ENCODE data around the gene MXD1.

DNA sequence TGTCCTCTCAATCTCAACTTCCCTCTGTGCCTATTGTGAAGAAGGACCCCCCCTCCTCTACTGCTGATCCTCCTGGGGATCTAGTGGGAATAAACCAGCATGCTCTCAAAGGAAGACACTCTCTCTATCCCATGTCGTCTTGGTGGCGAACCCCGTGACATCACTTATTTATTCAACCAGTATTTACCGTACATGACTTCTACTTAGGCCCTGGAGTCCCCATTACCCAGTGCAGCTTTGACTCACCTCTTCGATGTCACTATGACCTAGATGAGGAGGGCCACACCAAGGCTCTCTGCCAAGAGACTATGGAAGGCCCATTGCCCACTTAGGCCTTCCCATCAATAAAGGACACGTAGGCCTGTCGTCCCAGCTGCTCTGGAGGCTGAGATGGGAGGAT, 29.8 kb downstream of the MXD1 start:
- TF ChIP-seq, protein P1, sequence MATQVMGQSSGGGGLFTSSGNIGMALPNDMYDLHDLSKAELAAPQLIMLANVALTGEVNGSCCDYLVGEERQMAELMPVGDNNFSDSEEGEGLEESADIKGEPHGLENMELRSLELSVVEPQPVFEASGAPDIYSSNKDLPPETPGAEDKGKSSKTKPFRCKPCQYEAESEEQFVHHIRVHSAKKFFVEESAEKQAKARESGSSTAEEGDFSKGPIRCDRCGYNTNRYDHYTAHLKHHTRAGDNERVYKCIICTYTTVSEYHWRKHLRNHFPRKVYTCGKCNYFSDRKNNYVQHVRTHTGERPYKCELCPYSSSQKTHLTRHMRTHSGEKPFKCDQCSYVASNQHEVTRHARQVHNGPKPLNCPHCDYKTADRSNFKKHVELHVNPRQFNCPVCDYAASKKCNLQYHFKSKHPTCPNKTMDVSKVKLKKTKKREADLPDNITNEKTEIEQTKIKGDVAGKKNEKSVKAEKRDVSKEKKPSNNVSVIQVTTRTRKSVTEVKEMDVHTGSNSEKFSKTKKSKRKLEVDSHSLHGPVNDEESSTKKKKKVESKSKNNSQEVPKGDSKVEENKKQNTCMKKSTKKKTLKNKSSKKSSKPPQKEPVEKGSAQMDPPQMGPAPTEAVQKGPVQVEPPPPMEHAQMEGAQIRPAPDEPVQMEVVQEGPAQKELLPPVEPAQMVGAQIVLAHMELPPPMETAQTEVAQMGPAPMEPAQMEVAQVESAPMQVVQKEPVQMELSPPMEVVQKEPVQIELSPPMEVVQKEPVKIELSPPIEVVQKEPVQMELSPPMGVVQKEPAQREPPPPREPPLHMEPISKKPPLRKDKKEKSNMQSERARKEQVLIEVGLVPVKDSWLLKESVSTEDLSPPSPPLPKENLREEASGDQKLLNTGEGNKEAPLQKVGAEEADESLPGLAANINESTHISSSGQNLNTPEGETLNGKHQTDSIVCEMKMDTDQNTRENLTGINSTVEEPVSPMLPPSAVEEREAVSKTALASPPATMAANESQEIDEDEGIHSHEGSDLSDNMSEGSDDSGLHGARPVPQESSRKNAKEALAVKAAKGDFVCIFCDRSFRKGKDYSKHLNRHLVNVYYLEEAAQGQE (IDR thresholded peaks at IDR 0.05), result no peak
- TF ChIP-seq RXRA (IDR thresholded peaks at IDR 0.05) (no peak), EGR1 (IDR thresholded peaks at IDR 0.05; ENCODE audit: low read depth in 2 of 2) (no peak), FOXA1 (IDR thresholded peaks at IDR 0.05) (no peak), YY1 (IDR thresholded peaks at IDR 0.05) (no peak), SP1 (IDR thresholded peaks at IDR 0.05) (no peak), JUND (IDR thresholded peaks at IDR 0.05) (no peak)
- TF ChIP-seq, protein P2, sequence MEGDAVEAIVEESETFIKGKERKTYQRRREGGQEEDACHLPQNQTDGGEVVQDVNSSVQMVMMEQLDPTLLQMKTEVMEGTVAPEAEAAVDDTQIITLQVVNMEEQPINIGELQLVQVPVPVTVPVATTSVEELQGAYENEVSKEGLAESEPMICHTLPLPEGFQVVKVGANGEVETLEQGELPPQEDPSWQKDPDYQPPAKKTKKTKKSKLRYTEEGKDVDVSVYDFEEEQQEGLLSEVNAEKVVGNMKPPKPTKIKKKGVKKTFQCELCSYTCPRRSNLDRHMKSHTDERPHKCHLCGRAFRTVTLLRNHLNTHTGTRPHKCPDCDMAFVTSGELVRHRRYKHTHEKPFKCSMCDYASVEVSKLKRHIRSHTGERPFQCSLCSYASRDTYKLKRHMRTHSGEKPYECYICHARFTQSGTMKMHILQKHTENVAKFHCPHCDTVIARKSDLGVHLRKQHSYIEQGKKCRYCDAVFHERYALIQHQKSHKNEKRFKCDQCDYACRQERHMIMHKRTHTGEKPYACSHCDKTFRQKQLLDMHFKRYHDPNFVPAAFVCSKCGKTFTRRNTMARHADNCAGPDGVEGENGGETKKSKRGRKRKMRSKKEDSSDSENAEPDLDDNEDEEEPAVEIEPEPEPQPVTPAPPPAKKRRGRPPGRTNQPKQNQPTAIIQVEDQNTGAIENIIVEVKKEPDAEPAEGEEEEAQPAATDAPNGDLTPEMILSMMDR (IDR thresholded peaks at IDR 0.05; ENCODE audit: low read depth, low read length, missing input control), result no peak
- TF ChIP-seq, protein P3, sequence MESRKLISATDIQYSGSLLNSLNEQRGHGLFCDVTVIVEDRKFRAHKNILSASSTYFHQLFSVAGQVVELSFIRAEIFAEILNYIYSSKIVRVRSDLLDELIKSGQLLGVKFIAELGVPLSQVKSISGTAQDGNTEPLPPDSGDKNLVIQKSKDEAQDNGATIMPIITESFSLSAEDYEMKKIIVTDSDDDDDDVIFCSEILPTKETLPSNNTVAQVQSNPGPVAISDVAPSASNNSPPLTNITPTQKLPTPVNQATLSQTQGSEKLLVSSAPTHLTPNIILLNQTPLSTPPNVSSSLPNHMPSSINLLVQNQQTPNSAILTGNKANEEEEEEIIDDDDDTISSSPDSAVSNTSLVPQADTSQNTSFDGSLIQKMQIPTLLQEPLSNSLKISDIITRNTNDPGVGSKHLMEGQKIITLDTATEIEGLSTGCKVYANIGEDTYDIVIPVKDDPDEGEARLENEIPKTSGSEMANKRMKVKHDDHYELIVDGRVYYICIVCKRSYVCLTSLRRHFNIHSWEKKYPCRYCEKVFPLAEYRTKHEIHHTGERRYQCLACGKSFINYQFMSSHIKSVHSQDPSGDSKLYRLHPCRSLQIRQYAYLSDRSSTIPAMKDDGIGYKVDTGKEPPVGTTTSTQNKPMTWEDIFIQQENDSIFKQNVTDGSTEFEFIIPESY (IDR thresholded peaks at IDR 0.05), result no peak
- TF ChIP-seq, protein P4, sequence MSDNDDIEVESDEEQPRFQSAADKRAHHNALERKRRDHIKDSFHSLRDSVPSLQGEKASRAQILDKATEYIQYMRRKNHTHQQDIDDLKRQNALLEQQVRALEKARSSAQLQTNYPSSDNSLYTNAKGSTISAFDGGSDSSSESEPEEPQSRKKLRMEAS (IDR thresholded peaks at IDR 0.05), result no peak

Data from liver (tissue), 3 donors.